Fibroblast of peridontal ligament (primary cell): ENCODE measurements around the gene SH3BGRL2.
A peak's percentile ranks its signal among the peaks of the same experiment; 100 is the strongest.
"Not testable (repeated sequence)": the region's sequence is repeated elsewhere in the genome, so short reads cannot be mapped to it uniquely, and the experiment has no call there.

Experiments
- DNase-seq: peaks from one replicate; pipeline ENCODE4 v3.0.0-alpha.2; 2010; ENCODE audit errors: extremely low read depth

SH3BGRL2 gene

DNA sequence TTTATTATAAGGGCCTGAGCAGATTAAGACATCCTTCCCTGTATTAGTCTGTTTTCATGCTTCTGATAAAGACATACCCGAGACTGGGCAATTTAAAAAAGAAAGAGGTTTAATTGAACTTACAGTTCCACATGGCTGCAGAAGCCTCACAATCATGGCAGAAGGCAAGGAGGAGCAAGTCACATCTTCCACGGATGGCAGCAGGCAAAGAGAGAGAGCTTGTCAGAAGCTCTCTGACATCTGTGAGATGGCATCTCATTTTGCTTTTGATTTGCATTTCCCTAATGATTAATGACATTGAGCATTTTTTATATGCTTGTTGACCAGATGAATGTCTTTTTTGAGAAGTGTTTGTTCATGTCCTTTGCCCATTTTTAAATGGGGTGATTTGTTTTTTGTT is 114.2 kb downstream of the SH3BGRL2 start:
- not testable (repeated sequence) for DNase-seq

DNA sequence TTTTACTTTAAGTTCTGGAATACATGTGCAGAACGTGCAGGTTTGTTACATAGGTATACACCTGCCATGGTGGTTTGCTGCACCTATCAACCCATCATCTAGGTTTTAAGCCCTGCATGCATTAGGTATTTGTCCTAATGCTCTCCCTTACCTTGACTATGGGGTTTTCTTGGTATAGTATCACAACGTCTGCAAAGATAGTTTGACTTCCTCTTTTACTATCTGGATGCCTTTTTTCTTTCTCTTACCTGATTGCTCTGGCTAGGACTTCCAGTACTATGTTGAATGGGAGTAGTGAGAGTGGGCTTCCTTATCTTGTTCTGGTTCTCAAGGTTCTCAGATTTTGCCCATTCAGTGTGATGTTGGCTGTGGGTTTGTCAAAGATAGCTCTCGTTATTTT is 115.2 kb downstream of the SH3BGRL2 start:
- DNase-seq, result not testable (repeated sequence)

DNA sequence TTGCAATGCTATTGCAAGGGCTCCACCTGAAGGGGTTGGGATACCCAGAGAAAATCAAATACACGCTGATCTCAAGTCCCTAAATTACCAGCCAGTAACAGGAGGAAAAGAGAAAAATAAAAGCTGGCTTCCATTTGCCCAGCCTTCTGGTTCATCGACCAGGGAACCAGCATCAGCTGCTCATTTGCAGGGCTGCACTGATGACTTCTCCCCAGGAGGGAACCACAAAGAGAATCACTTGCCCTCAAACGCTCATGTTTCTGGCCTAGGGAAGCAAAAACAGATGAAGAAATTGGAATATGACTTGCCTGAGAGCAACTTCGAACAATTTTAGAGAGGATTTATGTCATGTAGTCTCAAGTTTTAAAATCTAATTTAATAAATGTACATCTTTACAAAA is 119.7 kb downstream of the SH3BGRL2 start:
- DNase-seq, result peak; percentile 43
